Uterus (tissue), 2 donors: ENCODE results near the gene SDK2.

ENCODE experiments used
- CTCF ChIP-seq, 4 experiments: fragments of 200-600 bp in 2 of 4; fragments of 450-650 bp in 2 of 4; sonication (generic) in 2 of 4; IDR thresholded peaks; one replicate each; pipeline ENCODE4 v1.5.1; 2016 to 2019; ENCODE audit warnings: antibody characterized with exemption in 4 of 4, mild to moderate bottlenecking in 2 of 4, moderate library complexity in 1 of 4
- POLR2A ChIP-seq, 2 donors: fragments of 450-650 bp; IDR thresholded peaks; one replicate each; pipeline ENCODE4 v1.6.1; 2016; ENCODE audit warnings: antibody characterized with exemption in 2 of 2, mild to moderate bottlenecking in 1 of 2, moderate library complexity in 1 of 2

DNA sequence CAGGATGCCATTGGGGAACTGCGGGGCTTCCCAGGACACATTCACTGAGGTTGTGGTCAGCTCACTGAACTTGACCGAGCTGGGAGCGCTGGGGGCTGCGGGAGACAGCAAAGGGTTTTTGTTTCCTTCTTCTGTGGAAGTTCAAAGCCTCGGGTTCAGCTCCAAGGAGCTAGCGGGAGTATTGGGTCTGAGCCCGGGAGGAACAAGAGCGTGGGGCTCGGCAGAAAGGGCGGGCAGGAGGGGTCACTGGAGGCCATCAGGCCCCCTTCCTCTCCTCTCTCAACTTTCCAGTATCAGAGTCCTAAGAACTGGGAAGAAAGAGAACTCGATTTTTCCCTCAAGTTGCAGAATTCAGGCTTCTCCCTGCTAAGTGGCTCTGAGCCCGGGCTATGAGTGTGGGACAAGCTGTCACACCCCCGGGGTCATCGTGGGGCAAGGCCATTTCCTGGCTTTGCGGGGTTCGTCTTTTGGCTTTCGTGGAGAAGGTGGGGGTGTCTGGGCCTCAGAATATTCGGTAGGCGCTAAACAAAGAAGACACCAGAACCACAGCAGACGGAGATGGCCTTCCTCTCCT lies 278.9 kb downstream of the SDK2 start:
- TF ChIP-seq CTCF (IDR thresholded peaks at IDR 0.05), result no peak
- TF ChIP-seq POLR2A (IDR thresholded peaks at IDR 0.05), result no peak
